PC-9 (cell line): ENCODE results near the gene FAM83D. TPM values are rescaled to one million over a fixed set of nuclear protein-coding genes. Genes with fewer than 3 reads are reported as not detected.

Experiments
- BruUV-seq: library from RNA; stranded (reverse); fragments of 400-500 nt; replicated peaks from 2 replicates; lab custom pipeline; 2021; lab: Mats Ljungman, UMichigan
- CTCF ChIA-PET: fragments of 300-600 bp; sonication (Branson Sonifier 250); formaldehyde crosslinking; loops from one replicate; lab custom pipeline; 2022; ENCODE audit warnings: antibody characterized with exemption; lab: Charles Lee
- POLR2A ChIA-PET: fragments of 300-600 bp; sonication (Branson Sonifier 250); formaldehyde crosslinking; loops from one replicate; lab custom pipeline; 2022; ENCODE audit warnings: antibody characterized with exemption; ENCODE audit not compliant: unreplicated experiment; lab: Charles Lee
- DNase-seq, 2 experiments: peaks; one replicate each; pipeline versions ENCODE4 v3.0.0 to v3.0.0-alpha.2; 2015 to 2022; ENCODE audit warnings: mixed read lengths in 1 of 2
- H2AFZ ChIP-seq: fragments of 200-600 bp; sonication (generic); 2 replicates; pipeline ENCODE4 v1.8.1; 2017; ENCODE audit warnings: antibody characterized with exemption
- H3F3A ChIP-seq: fragments of 200-600 bp; sonication (generic); 2 replicates; pipeline ENCODE4 v1.8.1; 2017; ENCODE audit warnings: antibody characterized with exemption, mild to moderate bottlenecking, low read depth; ENCODE audit not compliant: insufficient read depth
- H3K27ac ChIP-seq: fragments of 200-600 bp; sonication (generic); 2 replicates; pipeline ENCODE4 v1.6.1; 2016; ENCODE audit warnings: mixed run types
- H3K27me3 ChIP-seq: fragments of 200-600 bp; sonication (generic); 2 replicates; pipeline ENCODE4 v1.6.1; 2016; ENCODE audit warnings: low read depth, mixed run types; ENCODE audit not compliant: insufficient read depth
- H3K36me3 ChIP-seq: fragments of 200-600 bp; sonication (generic); 2 replicates; pipeline ENCODE4 v1.6.1; 2016; ENCODE audit warnings: low read depth, mixed run types
- H3K4me1 ChIP-seq: fragments of 200-600 bp; sonication (generic); replicated peaks from 2 replicates; pipeline ENCODE4 v1.6.1; 2016; ENCODE audit warnings: mixed run types; ENCODE audit not compliant: insufficient read depth
- H3K4me2 ChIP-seq: fragments of 200-600 bp; sonication (generic); 2 replicates; pipeline ENCODE4 v1.6.1; 2017; ENCODE audit warnings: mixed run types
- H3K4me3 ChIP-seq: fragments of 200-600 bp; sonication (generic); 2 replicates; pipeline ENCODE4 v1.6.1; 2016; ENCODE audit warnings: mixed run types
- H3K79me2 ChIP-seq: fragments of 200-600 bp; sonication (generic); 2 replicates; pipeline ENCODE4 v1.6.1; 2017; ENCODE audit warnings: low read depth, mixed run types
- H3K9me2 ChIP-seq: fragments of 200-600 bp; sonication (generic); 2 replicates; pipeline ENCODE4 v1.8.1; 2017; ENCODE audit warnings: mild to moderate bottlenecking; ENCODE audit not compliant: insufficient read depth
- H3K9me3 ChIP-seq: fragments of 200-600 bp; sonication (generic); 2 replicates; pipeline ENCODE4 v1.8.1; 2016; ENCODE audit warnings: low read depth; ENCODE audit not compliant: insufficient read depth
- H4K20me1 ChIP-seq: fragments of 200-600 bp; sonication (generic); 2 replicates; pipeline ENCODE4 v1.8.1; 2017; ENCODE audit not compliant: insufficient read depth
- CTCF ChIP-seq: fragments of 200-600 bp; sonication (generic); conservative IDR thresholded peaks from 2 replicates; pipeline ENCODE4 v1.6.1; 2017; ENCODE audit warnings: mixed run types, antibody characterized with exemption, mild to moderate bottlenecking, moderate library complexity
- EZH2 ChIP-seq: fragments of 200-600 bp; sonication (generic); IDR thresholded peaks from 2 replicates; pipeline ENCODE4 v1.8.0; 2017; ENCODE audit warnings: antibody characterized with exemption, low read depth
- intact Hi-C: fragments of 100-400 bp; cut with micrococcal nuclease; formaldehyde crosslinking; loops from one replicate; pipeline ENCODE4 v1.10.0; 2022; ENCODE audit not compliant: unreplicated experiment
- total RNA-seq: library from RNA; stranded (reverse); gene quantifications from 2 replicates; pipeline ENCODE4 v1.2.3, GENCODE V29; 2021

FAM83D gene
- total RNA-seq, 1 experiment from 2014 or later: 57.3 TPM

DNA sequence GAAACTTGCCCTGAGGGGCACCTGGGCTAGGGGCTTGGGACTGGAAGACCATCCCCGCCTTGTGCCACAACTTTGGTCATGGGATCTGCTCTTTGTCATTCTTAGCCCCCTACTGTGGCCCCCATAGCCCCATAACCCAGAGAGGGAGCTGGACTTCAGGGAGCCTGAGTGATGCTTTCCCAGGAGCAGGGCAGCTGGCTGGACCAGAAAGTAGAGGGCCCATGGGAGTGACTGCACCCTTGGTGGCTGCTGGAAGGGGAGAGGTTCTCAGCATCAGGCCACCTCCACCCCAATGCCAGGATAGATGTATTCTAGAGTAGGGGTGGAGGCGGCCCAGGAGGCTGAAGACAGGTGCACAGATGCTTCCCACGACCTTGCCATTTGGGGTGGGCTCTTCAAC is 5.8 kb upstream of the FAM83D start:
- ChIA-PET CTCF (no interaction called here), POLR2A (no interaction called here)
- Histone ChIP-seq H3K27me3 (peaks cover 55% of the 10 kb centered on the region), H3K9me2 (no peaks in the 10 kb centered on the region), H3K27ac (no peak overlapping the region), H3K9me3 (no peaks in the 10 kb centered on the region), H3K36me3 (no peaks in the 10 kb centered on the region), H3K4me1 (peaks cover 7% of the 10 kb centered on the region; the same call in 1 of the 2 replicates), H3K79me2 (no peaks in the 10 kb centered on the region), H3F3A (no peaks in the 10 kb centered on the region), H2AFZ (no peak overlapping the region), H3K4me2 (no peak overlapping the region), H4K20me1 (no peaks in the 10 kb centered on the region), H3K4me3 (no peak overlapping the region)
- intact Hi-C loops: no loop called here
- no peak for DNase-seq
- TF ChIP-seq EZH2 (no peak), CTCF (no peak)
- no TSS peak for BruUV-seq

- ChIA-PET POLR2A (no interaction called here), CTCF (no interaction called here)
- H3K79me2 ChIP-seq: no peaks in the 10 kb centered on the region
- H3K4me3 ChIP-seq: no peak overlapping the region
- H3K36me3 ChIP-seq: no peaks in the 10 kb centered on the region
- peak in 1 of 2 experiments; percentile 26 for DNase-seq
- H3F3A ChIP-seq: no peaks in the 10 kb centered on the region; the same call in 1 of the 2 replicates
- H3K4me2 ChIP-seq: no peak overlapping the region
- no peaks in the 10 kb centered on the region for H4K20me1 ChIP-seq
- no peak overlapping the region for H2AFZ ChIP-seq
- no peaks in the 10 kb centered on the region for H3K9me2 ChIP-seq
- intact Hi-C loops: no loop called here
- H3K9me3 ChIP-seq: no peaks in the 10 kb centered on the region
- no peak overlapping the region for H3K27ac ChIP-seq
- no TSS peak for BruUV-seq
- peaks cover 53% of the 10 kb centered on the region for H3K27me3 ChIP-seq
- peaks cover 7% of the 10 kb centered on the region; the same call in 1 of the 2 replicates for H3K4me1 ChIP-seq
- TF ChIP-seq EZH2: no peak
These were observed 5.4 kb upstream of the FAM83D start for GRCh38 chr20:38920851-38921250.

DNA sequence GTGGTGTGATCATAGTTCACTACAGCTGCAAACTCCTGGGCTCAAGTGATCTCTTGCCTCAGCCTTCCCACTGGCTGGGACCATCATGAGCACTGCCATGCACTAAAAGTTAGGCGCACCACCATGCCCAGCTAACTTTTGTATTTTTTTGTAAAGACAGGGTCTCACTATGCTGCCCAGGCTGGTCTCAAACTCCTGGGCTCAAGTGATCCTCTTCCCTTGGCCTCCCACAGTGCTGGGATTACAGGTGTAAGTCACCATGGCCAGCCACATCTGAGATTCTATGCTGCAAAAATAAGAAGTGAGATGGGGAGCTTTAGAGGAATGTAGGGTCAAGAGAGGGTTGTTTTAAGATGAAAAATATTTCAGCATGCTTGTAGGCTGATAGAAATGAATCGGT is 1.5 kb upstream of the FAM83D start:
- TF ChIP-seq CTCF: no peak
- no peak for TF ChIP-seq EZH2
- no peaks in the 10 kb centered on the region; the same call in 1 of the 2 replicates for H4K20me1 ChIP-seq
- no peaks in the 10 kb centered on the region for H3K9me2 ChIP-seq
- BruUV-seq: no TSS peak
- no peak overlapping the region for H3K4me2 ChIP-seq
- peaks cover 22% of the 10 kb centered on the region for H3K27me3 ChIP-seq
- ChIA-PET CTCF (no interaction called here), POLR2A (no interaction called here)
- intact Hi-C loops: no loop called here
- DNase-seq: no peak
- no peak overlapping the region for H2AFZ ChIP-seq
- no peak overlapping the region for H3K27ac ChIP-seq
- no peaks in the 10 kb centered on the region for H3K36me3 ChIP-seq
- no peaks in the 10 kb centered on the region for H3K9me3 ChIP-seq
- H3K4me3 ChIP-seq: no peak overlapping the region
- H3K79me2 ChIP-seq: peaks cover 34% of the 10 kb centered on the region
- H3F3A ChIP-seq: no peaks in the 10 kb centered on the region; the same call in 1 of the 2 replicates
- H3K4me1 ChIP-seq: peaks cover 29% of the 10 kb centered on the region
